ENCODE data around the gene SPINK4. TPM values are rescaled to one million over a fixed set of nuclear protein-coding genes. Genes with fewer than 3 reads are reported as not detected.

Gene SPINK4
- total RNA-seq, 2 donors from 2014 or later = not detected

DNA sequence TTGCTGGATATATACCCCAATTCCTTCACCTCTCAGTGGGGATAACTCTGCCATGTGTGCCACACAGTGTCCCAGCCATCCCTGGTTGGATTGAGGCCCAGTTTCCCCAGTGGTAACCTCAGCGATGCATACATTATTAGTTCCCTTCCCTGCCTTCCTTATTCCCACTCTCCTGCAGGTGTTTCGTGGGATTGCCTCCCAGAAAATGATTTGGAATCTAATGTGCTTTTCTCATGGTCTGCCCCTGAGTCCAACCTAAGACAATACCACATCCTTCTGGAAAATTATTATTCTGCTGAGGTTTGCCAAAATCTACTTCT, 8.4 kb upstream of the SPINK4 start:
- Histone ChIP-seq H3K4me1 (peaks cover 20% of the 10 kb centered on the region), H3K36me3 (replicated peaks in 1 of 2; ENCODE audit: insufficient read depth in 1 of 2, low read depth in 2 of 2) (no peaks in the 10 kb centered on the region), H3K27me3 (no peaks in the 10 kb centered on the region), H3K9me3 (no peaks in the 10 kb centered on the region), H3K4me3 (no peak overlapping the region), H3K27ac (no peak overlapping the region)
- WGBS, 2 donors = 81 to 83% methylated on average over 2 of the region's 2 CpGs
- intact Hi-C loops (cut with DNase I) = no loop called here
- no peak for TF ChIP-seq POLR2A (IDR thresholded peaks at IDR 0.05)
- TF ChIP-seq, protein P1, sequence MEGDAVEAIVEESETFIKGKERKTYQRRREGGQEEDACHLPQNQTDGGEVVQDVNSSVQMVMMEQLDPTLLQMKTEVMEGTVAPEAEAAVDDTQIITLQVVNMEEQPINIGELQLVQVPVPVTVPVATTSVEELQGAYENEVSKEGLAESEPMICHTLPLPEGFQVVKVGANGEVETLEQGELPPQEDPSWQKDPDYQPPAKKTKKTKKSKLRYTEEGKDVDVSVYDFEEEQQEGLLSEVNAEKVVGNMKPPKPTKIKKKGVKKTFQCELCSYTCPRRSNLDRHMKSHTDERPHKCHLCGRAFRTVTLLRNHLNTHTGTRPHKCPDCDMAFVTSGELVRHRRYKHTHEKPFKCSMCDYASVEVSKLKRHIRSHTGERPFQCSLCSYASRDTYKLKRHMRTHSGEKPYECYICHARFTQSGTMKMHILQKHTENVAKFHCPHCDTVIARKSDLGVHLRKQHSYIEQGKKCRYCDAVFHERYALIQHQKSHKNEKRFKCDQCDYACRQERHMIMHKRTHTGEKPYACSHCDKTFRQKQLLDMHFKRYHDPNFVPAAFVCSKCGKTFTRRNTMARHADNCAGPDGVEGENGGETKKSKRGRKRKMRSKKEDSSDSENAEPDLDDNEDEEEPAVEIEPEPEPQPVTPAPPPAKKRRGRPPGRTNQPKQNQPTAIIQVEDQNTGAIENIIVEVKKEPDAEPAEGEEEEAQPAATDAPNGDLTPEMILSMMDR (IDR thresholded peaks at IDR 0.05) = no peak
- ATAC-seq = no peak
- no peak for DNase-seq

DNA sequence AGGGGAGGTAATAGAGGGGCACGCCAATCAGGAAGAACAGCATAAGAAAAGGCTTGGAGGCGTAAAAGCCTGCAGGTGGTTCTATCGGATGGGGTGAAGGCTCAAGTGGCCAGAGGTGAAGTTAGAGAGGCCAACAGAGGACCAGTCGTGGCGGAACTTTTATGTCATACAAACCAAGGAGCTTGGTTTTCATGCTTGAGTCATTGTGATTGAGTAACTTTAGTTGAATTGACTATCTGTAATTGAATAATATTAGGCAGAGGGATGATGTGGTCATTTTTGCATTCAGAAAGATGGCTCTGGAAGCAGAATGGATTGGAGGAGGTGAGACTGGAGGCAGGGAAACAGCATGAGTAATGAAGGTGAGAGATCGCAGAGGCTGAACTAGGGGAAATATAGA, 7.2 kb upstream of the SPINK4 start:
- H3K36me3 ChIP-seq (replicated peaks in 1 of 2; ENCODE audit: insufficient read depth in 1 of 2, low read depth in 2 of 2) = no peaks in the 10 kb centered on the region
- H3K27ac ChIP-seq = no peak overlapping the region
- 92 to 95% methylated on average over 6 of the region's 6 CpGs for WGBS, 2 donors
- no peaks in the 10 kb centered on the region for H3K27me3 ChIP-seq
- no peak for DNase-seq
- no peak overlapping the region for H3K4me3 ChIP-seq
- ATAC-seq = no peak
- no peak for TF ChIP-seq POLR2A (IDR thresholded peaks at IDR 0.05)
- TF ChIP-seq, protein P1 (IDR thresholded peaks at IDR 0.05) = no peak
- no peaks in the 10 kb centered on the region for H3K9me3 ChIP-seq
- peaks cover 20% of the 10 kb centered on the region for H3K4me1 ChIP-seq
- intact Hi-C loops (cut with DNase I) = no loop called here

DNA sequence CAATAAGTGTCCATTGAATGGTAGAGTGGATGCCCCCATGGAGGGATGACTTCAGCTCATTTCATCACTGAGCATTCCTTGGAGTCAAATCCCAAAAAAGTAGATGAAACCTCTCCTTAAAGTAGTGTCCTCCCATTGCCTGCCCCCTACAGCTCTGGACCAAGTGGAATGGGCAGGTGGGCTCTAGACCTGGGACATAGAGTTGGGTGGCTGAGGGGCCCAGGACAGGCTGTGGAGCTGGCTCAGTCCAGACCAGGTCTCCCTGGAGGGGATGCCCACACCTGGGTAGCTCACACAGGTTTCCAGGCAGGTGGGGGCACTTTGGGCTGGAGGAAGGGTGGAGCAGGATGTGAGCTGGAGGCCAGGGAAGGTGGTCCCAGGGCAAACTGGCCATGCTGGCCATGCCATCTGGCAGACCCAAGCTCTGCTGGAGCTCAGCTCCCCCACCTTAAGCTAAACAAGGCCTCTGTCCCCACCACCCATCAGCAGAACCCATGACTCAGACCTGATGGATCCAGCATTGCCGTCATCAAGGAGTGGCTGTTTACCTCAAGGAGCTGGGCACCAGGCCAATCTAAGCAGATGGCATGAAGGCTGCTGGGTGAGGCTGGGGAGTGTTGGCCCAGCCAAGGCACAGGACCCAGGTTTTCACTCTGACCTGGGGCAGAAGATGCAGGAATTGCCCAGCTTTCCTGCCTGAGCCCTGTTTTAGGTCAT, 6.2 kb upstream of the SPINK4 start:
- no peaks in the 10 kb centered on the region for H3K9me3 ChIP-seq
- TF ChIP-seq POLR2A (IDR thresholded peaks at IDR 0.05) = peak in 2 of 3 donors; percentile 11 to 16
- TF ChIP-seq, protein P1 (IDR thresholded peaks at IDR 0.05) = no peak
- WGBS, 2 donors = 8% methylated on average over 1 of the region's 1 CpG; no CpG with 5 or more reads in 1 of the 2 donors
- ATAC-seq = peak; percentile 90
- no peaks in the 10 kb centered on the region for H3K27me3 ChIP-seq
- intact Hi-C loops (cut with DNase I) = no loop called here
- no peak overlapping the region for H3K4me3 ChIP-seq
- peak overlapping the region in 3 of 4 donors; percentile 12 to 83 (median 65) for H3K27ac ChIP-seq
- H3K4me1 ChIP-seq = peaks cover 20% of the 10 kb centered on the region
- peak; percentile 83 to 99 (median 93) for DNase-seq
- H3K36me3 ChIP-seq (replicated peaks in 1 of 2; ENCODE audit: insufficient read depth in 1 of 2, low read depth in 2 of 2) = no peaks in the 10 kb centered on the region

DNA sequence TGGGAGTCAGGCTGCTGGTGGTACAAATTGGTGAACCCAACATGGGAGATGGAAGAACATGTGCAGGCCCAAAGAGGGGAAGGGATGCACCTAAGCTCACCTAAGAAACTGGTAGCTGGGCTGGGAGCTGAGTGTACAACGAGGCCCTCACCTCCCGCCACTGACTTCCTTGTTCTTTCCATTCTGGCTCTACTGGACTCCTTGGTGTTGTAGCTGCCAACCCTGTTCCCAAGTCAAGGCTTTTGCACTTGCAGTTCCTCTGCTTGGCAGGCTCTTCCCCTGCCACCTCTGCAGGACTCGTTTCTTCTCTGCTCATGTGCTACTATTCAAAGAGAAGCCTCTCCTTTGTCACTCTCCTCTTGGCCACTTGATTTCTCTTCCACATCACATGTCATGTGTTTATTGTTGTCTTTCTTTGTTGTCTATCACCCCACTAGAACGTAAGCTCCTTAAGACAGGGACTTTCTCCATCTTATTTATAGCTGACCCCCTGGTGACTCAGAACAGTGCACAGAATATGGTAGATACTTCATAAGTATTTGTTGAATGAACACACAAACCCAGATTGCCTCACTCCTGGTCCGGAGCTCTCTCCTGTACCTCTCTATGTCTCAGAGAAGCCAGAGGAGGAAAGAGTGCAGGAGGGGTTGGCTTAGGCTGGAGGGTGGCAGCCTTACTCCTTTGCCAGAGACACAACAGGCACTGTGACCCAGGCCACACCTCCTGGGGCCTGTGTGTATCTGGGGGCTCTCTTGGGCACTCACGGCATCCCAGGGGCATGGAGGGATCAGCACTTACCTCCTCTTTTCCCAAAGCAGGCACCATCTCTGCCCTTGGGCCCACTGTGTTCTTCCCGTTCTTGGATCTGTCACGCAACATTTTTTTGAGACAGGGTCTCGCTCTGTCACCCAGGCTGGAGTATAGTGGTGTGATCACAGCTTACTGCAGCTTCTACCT, 5.2 kb upstream of the SPINK4 start:
- ATAC-seq (peak; percentile 27), DNase-seq (peak in 1 of 4 donors; percentile 50)
- Histone ChIP-seq H3K36me3 (replicated peaks in 1 of 2; ENCODE audit: insufficient read depth in 1 of 2, low read depth in 2 of 2) (no peaks in the 10 kb centered on the region), H3K27me3 (no peaks in the 10 kb centered on the region), H3K4me1 (peaks cover 15% of the 10 kb centered on the region), H3K27ac (peak overlapping the region in 3 of 4 donors; percentile 12 to 83 (median 65)), H3K9me3 (no peaks in the 10 kb centered on the region), H3K4me3 (no peak overlapping the region)
- WGBS, 2 donors = 77 to 90% methylated on average over 9 of the region's 9 CpGs
- TF ChIP-seq POLR2A (IDR thresholded peaks at IDR 0.05) = no peak
- TF ChIP-seq, protein P1 (IDR thresholded peaks at IDR 0.05) = no peak
- intact Hi-C loops (cut with DNase I) = no loop called here
